SK-N-SH treated with all-trans-retinoic acid at 6 μM for 48 hours (cell line): ENCODE measurements around the gene ZXDC.

Source experiments
- ATAC-seq: fragments of 200-7000 bp; cut with Tn5 transposase; 3 replicates; pipeline ENCODE4 v1.9.1; 2020; ENCODE audit warnings: mild to moderate bottlenecking, moderate library complexity
- ARNTL ChIP-seq: fragments of 450-650 bp; formaldehyde crosslinking; IDR thresholded peaks from 2 replicates; pipeline ENCODE4 v1.5.0; 2020; ENCODE audit warnings: low read depth, mild to moderate bottlenecking, moderate library complexity, borderline replicate concordance
- BACH2 ChIP-seq: fragments of 250-450 bp; sonication (Bioruptor Pico); IDR thresholded peaks from 2 replicates; pipeline ENCODE4 v1.9.0; 2021; ENCODE audit warnings: mild to moderate bottlenecking, borderline replicate concordance
- CSDC2 ChIP-seq: fragments of 250-450 bp; sonication (Bioruptor Pico); IDR thresholded peaks from 2 replicates; pipeline ENCODE4 v1.5.0; 2020; ENCODE audit warnings: mild to moderate bottlenecking, moderate library complexity
- ESRRG ChIP-seq: fragments of 250-450 bp; sonication (Bioruptor Pico); IDR thresholded peaks from 2 replicates; pipeline ENCODE4 v1.6.1; 2021; ENCODE audit warnings: mild to moderate bottlenecking
- GLIS3 ChIP-seq: fragments of 250-450 bp; sonication (Bioruptor Pico); IDR thresholded peaks from 2 replicates; pipeline ENCODE4 v1.5.0; 2020; ENCODE audit warnings: mild to moderate bottlenecking, moderate library complexity
- ISL1 ChIP-seq: fragments of 250-450 bp; sonication (Bioruptor Pico); IDR thresholded peaks from 2 replicates; pipeline ENCODE4 v2.1.2; 2022; ENCODE audit warnings: mild to moderate bottlenecking, moderate library complexity
- PPARA ChIP-seq: fragments of 250-450 bp; sonication (Bioruptor Pico); IDR thresholded peaks from 2 replicates; pipeline ENCODE4 v1.5.0; 2020; ENCODE audit warnings: mild to moderate bottlenecking, borderline replicate concordance
- RARB ChIP-seq: fragments of 250-450 bp; sonication (Bioruptor Pico); IDR thresholded peaks from 2 replicates; pipeline ENCODE4 v1.8.0; 2021; ENCODE audit warnings: mild to moderate bottlenecking, moderate library complexity
- SNAI2 ChIP-seq: fragments of 250-450 bp; sonication (Bioruptor Pico); IDR thresholded peaks from 2 replicates; pipeline ENCODE4 v1.5.0; 2020; ENCODE audit warnings: mild to moderate bottlenecking, moderate library complexity
- TCF4 ChIP-seq: fragments of 250-450 bp; sonication (Bioruptor Pico); IDR thresholded peaks from 2 replicates; pipeline ENCODE4 v1.8.0; 2021; ENCODE audit warnings: mild to moderate bottlenecking, moderate library complexity, borderline replicate concordance
- TOX ChIP-seq: fragments of 250-450 bp; sonication (Bioruptor Pico); IDR thresholded peaks from 2 replicates; pipeline ENCODE4 v1.8.0; 2021; ENCODE audit warnings: mild to moderate bottlenecking, moderate library complexity, borderline replicate concordance
- ZC3H10 ChIP-seq: fragments of 250-450 bp; sonication (Bioruptor Pico); IDR thresholded peaks from 2 replicates; pipeline ENCODE4 v1.5.1; 2021; ENCODE audit warnings: mild to moderate bottlenecking, moderate library complexity
- ZFP3 ChIP-seq: fragments of 250-450 bp; sonication (Bioruptor Pico); IDR thresholded peaks from 2 replicates; pipeline ENCODE4 v1.5.0; 2020; ENCODE audit warnings: mild to moderate bottlenecking, moderate library complexity
- ZFP30 ChIP-seq: fragments of 450-650 bp; formaldehyde crosslinking; IDR thresholded peaks from 2 replicates; pipeline ENCODE4 v1.5.0; 2022; ENCODE audit warnings: mild to moderate bottlenecking, moderate library complexity
- ZNF565 ChIP-seq: fragments of 450-650 bp; formaldehyde crosslinking; conservative IDR thresholded peaks from 2 replicates; pipeline ENCODE4 v1.5.0; 2020; ENCODE audit warnings: low read depth, mild to moderate bottlenecking, moderate library complexity
- ZNF70 ChIP-seq: fragments of 450-650 bp; formaldehyde crosslinking; IDR thresholded peaks from 2 replicates; pipeline ENCODE4 v1.5.0; 2020; ENCODE audit warnings: mild to moderate bottlenecking, moderate library complexity
- TF ChIP-seq, protein P1 (sequence below): fragments of 250-450 bp; sonication (Bioruptor Pico); IDR thresholded peaks from 2 replicates; pipeline ENCODE4 v1.5.0; 2020; ENCODE audit warnings: mild to moderate bottlenecking, moderate library complexity
- TF ChIP-seq, protein P2 (sequence below): fragments of 250-450 bp; sonication (Bioruptor Pico); IDR thresholded peaks from 2 replicates; pipeline ENCODE4 v1.5.1; 2021; ENCODE audit warnings: mild to moderate bottlenecking, moderate library complexity
- TF ChIP-seq, protein P3 (sequence below): fragments of 250-450 bp; sonication (Bioruptor Pico); IDR thresholded peaks from 2 replicates; pipeline ENCODE4 v1.5.1; 2020; ENCODE audit warnings: low read depth, mild to moderate bottlenecking, moderate library complexity
- TF ChIP-seq, protein P4 (sequence below): fragments of 250-450 bp; sonication (Bioruptor Pico); IDR thresholded peaks from 2 replicates; pipeline ENCODE4 v1.8.0; 2021; ENCODE audit warnings: low read depth, mild to moderate bottlenecking, moderate library complexity, borderline replicate concordance

The ZXDC gene

DNA sequence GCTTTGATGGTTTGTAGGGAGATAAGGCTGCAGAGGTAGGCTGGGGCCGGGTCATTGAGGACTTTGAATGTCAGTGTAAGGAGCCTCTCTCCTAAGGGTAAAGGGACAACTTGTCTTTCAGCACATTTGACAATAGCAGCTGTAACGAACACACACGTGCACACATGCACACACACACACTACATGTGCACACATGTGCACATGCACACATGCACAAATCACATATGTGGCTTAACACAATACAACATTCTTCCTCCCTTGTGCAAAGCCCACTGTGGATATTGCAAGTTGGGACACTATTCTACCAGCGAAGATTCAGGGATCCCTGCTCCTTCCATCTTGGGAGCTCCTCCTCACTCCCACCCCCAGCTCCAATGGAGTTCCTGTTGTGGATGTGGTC, 82.1 kb downstream of the ZXDC start:
- no peak for TF ChIP-seq PPARA (CRISPR knock-in tag)
- no peak for TF ChIP-seq ESRRG
- TF ChIP-seq, protein P1, sequence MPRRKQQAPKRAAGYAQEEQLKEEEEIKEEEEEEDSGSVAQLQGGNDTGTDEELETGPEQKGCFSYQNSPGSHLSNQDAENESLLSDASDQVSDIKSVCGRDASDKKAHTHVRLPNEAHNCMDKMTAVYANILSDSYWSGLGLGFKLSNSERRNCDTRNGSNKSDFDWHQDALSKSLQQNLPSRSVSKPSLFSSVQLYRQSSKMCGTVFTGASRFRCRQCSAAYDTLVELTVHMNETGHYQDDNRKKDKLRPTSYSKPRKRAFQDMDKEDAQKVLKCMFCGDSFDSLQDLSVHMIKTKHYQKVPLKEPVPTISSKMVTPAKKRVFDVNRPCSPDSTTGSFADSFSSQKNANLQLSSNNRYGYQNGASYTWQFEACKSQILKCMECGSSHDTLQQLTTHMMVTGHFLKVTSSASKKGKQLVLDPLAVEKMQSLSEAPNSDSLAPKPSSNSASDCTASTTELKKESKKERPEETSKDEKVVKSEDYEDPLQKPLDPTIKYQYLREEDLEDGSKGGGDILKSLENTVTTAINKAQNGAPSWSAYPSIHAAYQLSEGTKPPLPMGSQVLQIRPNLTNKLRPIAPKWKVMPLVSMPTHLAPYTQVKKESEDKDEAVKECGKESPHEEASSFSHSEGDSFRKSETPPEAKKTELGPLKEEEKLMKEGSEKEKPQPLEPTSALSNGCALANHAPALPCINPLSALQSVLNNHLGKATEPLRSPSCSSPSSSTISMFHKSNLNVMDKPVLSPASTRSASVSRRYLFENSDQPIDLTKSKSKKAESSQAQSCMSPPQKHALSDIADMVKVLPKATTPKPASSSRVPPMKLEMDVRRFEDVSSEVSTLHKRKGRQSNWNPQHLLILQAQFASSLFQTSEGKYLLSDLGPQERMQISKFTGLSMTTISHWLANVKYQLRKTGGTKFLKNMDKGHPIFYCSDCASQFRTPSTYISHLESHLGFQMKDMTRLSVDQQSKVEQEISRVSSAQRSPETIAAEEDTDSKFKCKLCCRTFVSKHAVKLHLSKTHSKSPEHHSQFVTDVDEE (CRISPR knock-in tag): no peak
- TF ChIP-seq ARNTL (CRISPR knock-in tag): no peak
- TF ChIP-seq TCF4 (CRISPR knock-in tag): no peak
- TF ChIP-seq ZFP30 (CRISPR knock-in tag): no peak
- TF ChIP-seq ZNF70 (CRISPR knock-in tag): no peak
- TF ChIP-seq ISL1 (CRISPR knock-in tag): no peak
- TF ChIP-seq, protein P2, sequence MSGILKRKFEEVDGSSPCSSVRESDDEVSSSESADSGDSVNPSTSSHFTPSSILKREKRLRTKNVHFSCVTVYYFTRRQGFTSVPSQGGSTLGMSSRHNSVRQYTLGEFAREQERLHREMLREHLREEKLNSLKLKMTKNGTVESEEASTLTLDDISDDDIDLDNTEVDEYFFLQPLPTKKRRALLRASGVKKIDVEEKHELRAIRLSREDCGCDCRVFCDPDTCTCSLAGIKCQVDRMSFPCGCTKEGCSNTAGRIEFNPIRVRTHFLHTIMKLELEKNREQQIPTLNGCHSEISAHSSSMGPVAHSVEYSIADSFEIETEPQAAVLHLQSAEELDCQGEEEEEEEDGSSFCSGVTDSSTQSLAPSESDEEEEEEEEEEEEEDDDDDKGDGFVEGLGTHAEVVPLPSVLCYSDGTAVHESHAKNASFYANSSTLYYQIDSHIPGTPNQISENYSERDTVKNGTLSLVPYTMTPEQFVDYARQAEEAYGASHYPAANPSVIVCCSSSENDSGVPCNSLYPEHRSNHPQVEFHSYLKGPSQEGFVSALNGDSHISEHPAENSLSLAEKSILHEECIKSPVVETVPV (CRISPR knock-in tag): no peak
- no peak for TF ChIP-seq GLIS3 (CRISPR knock-in tag)
- TF ChIP-seq ZFP3 (CRISPR knock-in tag): no peak
- no peak for TF ChIP-seq RARB
- ATAC-seq: no peak

DNA sequence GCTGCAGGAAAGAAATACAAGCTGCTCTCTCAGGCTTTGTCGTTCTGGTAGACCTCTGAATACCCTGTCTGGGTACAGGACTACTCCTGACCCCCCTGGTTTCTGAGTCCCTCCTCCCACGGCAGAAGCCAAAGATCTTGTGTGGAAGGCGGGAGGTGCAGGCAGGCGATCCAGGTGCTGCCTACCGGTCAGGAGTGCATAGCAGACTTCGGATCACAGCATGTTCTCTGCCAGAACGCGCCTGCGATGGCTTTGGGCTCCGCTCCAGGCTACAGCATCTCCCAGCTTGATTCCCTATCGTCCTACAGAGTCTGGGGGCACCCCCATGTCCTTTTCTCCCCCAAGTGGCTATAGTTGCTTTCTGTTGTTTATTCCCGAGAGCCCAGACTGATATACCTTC, 83.4 kb downstream of the ZXDC start:
- TF ChIP-seq ZFP3 (CRISPR knock-in tag) (no peak), SNAI2 (CRISPR knock-in tag) (no peak), ZNF70 (CRISPR knock-in tag) (no peak), CSDC2 (CRISPR knock-in tag) (no peak), BACH2 (CRISPR knock-in tag) (no peak), ZC3H10 (CRISPR knock-in tag) (no peak), ARNTL (CRISPR knock-in tag) (no peak)
- TF ChIP-seq, protein P1 (CRISPR knock-in tag): no peak
- TF ChIP-seq, protein P3, sequence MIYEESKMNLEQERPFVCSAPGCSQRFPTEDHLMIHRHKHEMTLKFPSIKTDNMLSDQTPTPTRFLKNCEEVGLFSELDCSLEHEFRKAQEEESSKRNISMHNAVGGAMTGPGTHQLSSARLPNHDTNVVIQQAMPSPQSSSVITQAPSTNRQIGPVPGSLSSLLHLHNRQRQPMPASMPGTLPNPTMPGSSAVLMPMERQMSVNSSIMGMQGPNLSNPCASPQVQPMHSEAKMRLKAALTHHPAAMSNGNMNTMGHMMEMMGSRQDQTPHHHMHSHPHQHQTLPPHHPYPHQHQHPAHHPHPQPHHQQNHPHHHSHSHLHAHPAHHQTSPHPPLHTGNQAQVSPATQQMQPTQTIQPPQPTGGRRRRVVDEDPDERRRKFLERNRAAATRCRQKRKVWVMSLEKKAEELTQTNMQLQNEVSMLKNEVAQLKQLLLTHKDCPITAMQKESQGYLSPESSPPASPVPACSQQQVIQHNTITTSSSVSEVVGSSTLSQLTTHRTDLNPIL (CRISPR knock-in tag): no peak
- TF ChIP-seq, protein P4, sequence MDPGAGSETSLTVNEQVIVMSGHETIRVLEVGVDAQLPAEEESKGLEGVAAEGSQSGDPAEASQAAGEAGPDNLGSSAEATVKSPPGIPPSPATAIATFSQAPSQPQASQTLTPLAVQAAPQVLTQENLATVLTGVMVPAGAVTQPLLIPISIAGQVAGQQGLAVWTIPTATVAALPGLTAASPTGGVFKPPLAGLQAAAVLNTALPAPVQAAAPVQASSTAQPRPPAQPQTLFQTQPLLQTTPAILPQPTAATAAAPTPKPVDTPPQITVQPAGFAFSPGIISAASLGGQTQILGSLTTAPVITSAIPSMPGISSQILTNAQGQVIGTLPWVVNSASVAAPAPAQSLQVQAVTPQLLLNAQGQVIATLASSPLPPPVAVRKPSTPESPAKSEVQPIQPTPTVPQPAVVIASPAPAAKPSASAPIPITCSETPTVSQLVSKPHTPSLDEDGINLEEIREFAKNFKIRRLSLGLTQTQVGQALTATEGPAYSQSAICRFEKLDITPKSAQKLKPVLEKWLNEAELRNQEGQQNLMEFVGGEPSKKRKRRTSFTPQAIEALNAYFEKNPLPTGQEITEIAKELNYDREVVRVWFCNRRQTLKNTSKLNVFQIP (CRISPR knock-in tag): no peak
- TF ChIP-seq, protein P2 (CRISPR knock-in tag): no peak

DNA sequence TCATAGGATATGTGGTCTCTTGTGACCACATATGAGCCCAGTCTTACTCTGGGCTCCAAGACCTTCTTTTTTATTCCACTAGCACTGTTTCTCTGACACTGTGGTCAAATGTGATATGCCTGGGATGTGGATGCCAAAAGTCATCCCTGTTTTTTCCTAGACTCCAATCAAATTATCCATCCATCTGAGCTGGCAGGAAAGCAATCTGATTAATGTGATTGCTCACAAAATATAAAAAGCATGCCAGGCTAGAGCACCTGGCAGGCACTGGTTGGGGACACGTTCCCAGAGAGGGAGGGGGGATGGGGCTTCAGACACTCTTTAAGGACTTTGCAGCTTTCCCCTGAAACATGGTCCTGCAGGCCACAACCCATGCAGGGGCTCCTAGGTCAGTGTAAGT, 84.1 kb downstream of the ZXDC start:
- TF ChIP-seq PPARA (CRISPR knock-in tag): no peak
- TF ChIP-seq RARB: no peak
- TF ChIP-seq ARNTL (CRISPR knock-in tag): no peak
- TF ChIP-seq ESRRG: no peak
- no peak for TF ChIP-seq ZFP3 (CRISPR knock-in tag)
- TF ChIP-seq ZNF565 (CRISPR knock-in tag): no peak
- TF ChIP-seq, protein P2 (CRISPR knock-in tag): no peak
- TF ChIP-seq ZC3H10 (CRISPR knock-in tag): no peak
- TF ChIP-seq TOX: no peak
- no peak for TF ChIP-seq SNAI2 (CRISPR knock-in tag)
- TF ChIP-seq, protein P1 (CRISPR knock-in tag): no peak
- TF ChIP-seq ZFP30 (CRISPR knock-in tag): no peak
- no peak for TF ChIP-seq GLIS3 (CRISPR knock-in tag)
- ATAC-seq: no peak

More for the DNA sequence above, 83.4 kb downstream of the ZXDC start:
- ATAC-seq: no peak
